ENCODE measurements around the gene DNER.
"Not testable (repeated sequence)": the region's sequence is repeated elsewhere in the genome, so short reads cannot be mapped to it uniquely, and the experiment has no call there.

DNER gene

GRCh38 chr2:229375251-229375650 is 339.1 kb downstream of the DNER start:
- no peak for FAIRE-seq

- not testable (repeated sequence) for FAIRE-seq
These were observed 341.0 kb downstream of the DNER start for GRCh38 chr2:229373311-229373710.

- no peak for FAIRE-seq
These were observed 342.1 kb downstream of the DNER start for GRCh38 chr2:229372207-229372606.

GRCh38 chr2:229371086-229371485 is 343.3 kb downstream of the DNER start:
- FAIRE-seq, result no peak

- no peak for FAIRE-seq
These were observed 343.8 kb downstream of the DNER start for GRCh38 chr2:229370509-229370908.

GRCh38 chr2:229363185-229363814 is 351.1 kb downstream of the DNER start:
- FAIRE-seq, result no peak

- no peak for FAIRE-seq
These were observed 363.5 kb downstream of the DNER start for GRCh38 chr2:229350883-229351282.

GRCh38 chr2:229350117-229350805 is 364.1 kb downstream of the DNER start:
- FAIRE-seq, result no peak

- no peak for FAIRE-seq
These were observed 366.2 kb downstream of the DNER start for GRCh38 chr2:229348128-229348527.

GRCh38 chr2:229346816-229347540 is 367.4 kb downstream of the DNER start:
- FAIRE-seq, result no peak

GRCh38 chr2:229344955-229345354 is 369.4 kb downstream of the DNER start:
- no peak for FAIRE-seq

- FAIRE-seq, result no peak
These were observed 370.2 kb downstream of the DNER start for GRCh38 chr2:229344151-229344551.

- FAIRE-seq, result no peak
These were observed 370.7 kb downstream of the DNER start for GRCh38 chr2:229343661-229344060.

GRCh38 chr2:229342376-229342775 is 372.0 kb downstream of the DNER start:
- no peak for FAIRE-seq

- no peak for FAIRE-seq
These were observed 374.1 kb downstream of the DNER start for GRCh38 chr2:229340086-229340760.

- FAIRE-seq, result no peak
These were observed 374.7 kb downstream of the DNER start for GRCh38 chr2:229339618-229340017.

GRCh38 chr2:229339171-229339570 is 375.2 kb downstream of the DNER start:
- not testable (repeated sequence) for FAIRE-seq

GRCh38 chr2:229335877-229336346 is 378.4 kb downstream of the DNER start:
- no peak for FAIRE-seq

GRCh38 chr2:229335330-229335729 is 379.0 kb downstream of the DNER start:
- FAIRE-seq, result no peak

- FAIRE-seq, result no peak
These were observed 383.4 kb downstream of the DNER start for GRCh38 chr2:229330952-229331351.

- FAIRE-seq, result no peak
These were observed 394.8 kb downstream of the DNER start for GRCh38 chr2:229319558-229319957.

- no peak for FAIRE-seq
These were observed 400.2 kb downstream of the DNER start for GRCh38 chr2:229314117-229314516.

GRCh38 chr2:229313591-229313990 is 400.8 kb downstream of the DNER start:
- FAIRE-seq, result no peak
